Lower lobe of right lung (tissue), 2 donors: ENCODE measurements around the gene INPP4A. TPM values are rescaled to one million over a fixed set of nuclear protein-coding genes. Genes with fewer than 3 reads are reported as not detected.
"Not testable (repeated sequence)": the region's sequence is repeated elsewhere in the genome, so short reads cannot be mapped to it uniquely, and the experiment has no call there.

Experiments
- ATAC-seq, 2 donors: fragments of 200-7000 bp; cut with Tn5 transposase; one replicate each; pipeline ENCODE4 v1.9.1; 2020 to 2022; ENCODE audit warnings: mild to moderate bottlenecking in 2 of 2, moderate library complexity in 2 of 2
- DNase-seq: peaks from one replicate; pipeline ENCODE4 v3.0.0-alpha.2; 2020
- H3K27ac ChIP-seq: fragments of 200-600 bp; one replicate; pipeline ENCODE4 v1.8.0; 2022
- H3K27me3 ChIP-seq: fragments of 200-600 bp; one replicate; pipeline ENCODE4 v1.8.0; 2022; ENCODE audit warnings: low read depth
- H3K36me3 ChIP-seq: fragments of 200-600 bp; one replicate; pipeline ENCODE4 v1.8.0; 2022; ENCODE audit warnings: mild to moderate bottlenecking
- H3K4me1 ChIP-seq: fragments of 200-600 bp; one replicate; pipeline ENCODE4 v1.8.0; 2022
- H3K4me3 ChIP-seq: fragments of 200-600 bp; one replicate; pipeline ENCODE4 v1.8.0; 2022; ENCODE audit warnings: mild to moderate bottlenecking
- H3K9me3 ChIP-seq: fragments of 200-600 bp; one replicate; pipeline ENCODE4 v1.8.0; 2022
- CTCF ChIP-seq: fragments of 200-600 bp; IDR thresholded peaks from one replicate; pipeline ENCODE4 v1.8.0; 2022; ENCODE audit warnings: antibody characterized with exemption, mild to moderate bottlenecking
- intact Hi-C: fragments of 100-400 bp; cut with DNase I; formaldehyde crosslinking; loops from one replicate; pipeline ENCODE4 v1.11.0; 2022
- total RNA-seq: library from RNA; stranded (reverse); fragmentation: NEBNext Ultra II Directional; extraction: Animal tissue kit (Norgen Biotek cat#: 25700); gene quantifications from one replicate; pipeline ENCODE4 v1.2.1, GENCODE V29; 2021
- donor health status: DM: no; HTN: yes; CAD: no; lungs with severe emphysema.

Gene INPP4A
- total RNA-seq, 1 donor from 2014 or later, result 35.6 TPM

GRCh38 chr2:98589489-98589888, 144.8 kb downstream of the INPP4A start:
- ATAC-seq, result no peak
- no peak for TF ChIP-seq CTCF
- Histone ChIP-seq H3K4me1 (no peaks in the 10 kb centered on the region), H3K27ac (no peak overlapping the region), H3K9me3 (no peaks in the 10 kb centered on the region), H3K27me3 (no peaks in the 10 kb centered on the region), H3K4me3 (no peak overlapping the region), H3K36me3 (peaks cover 56% of the 10 kb centered on the region)
- no peak for DNase-seq
- intact Hi-C loops, result no loop called here

GRCh38 chr2:98592565-98592964, 147.9 kb downstream of the INPP4A start:
- Histone ChIP-seq H3K27ac (no peak overlapping the region), H3K4me1 (no peaks in the 10 kb centered on the region), H3K36me3 (peaks cover 34% of the 10 kb centered on the region), H3K27me3 (no peaks in the 10 kb centered on the region), H3K4me3 (no peak overlapping the region), H3K9me3 (no peaks in the 10 kb centered on the region)
- no peak for TF ChIP-seq CTCF
- DNase-seq (no peak), ATAC-seq (peak in 1 of 2 donors; percentile 32)
- intact Hi-C loops, result no loop called here

DNA sequence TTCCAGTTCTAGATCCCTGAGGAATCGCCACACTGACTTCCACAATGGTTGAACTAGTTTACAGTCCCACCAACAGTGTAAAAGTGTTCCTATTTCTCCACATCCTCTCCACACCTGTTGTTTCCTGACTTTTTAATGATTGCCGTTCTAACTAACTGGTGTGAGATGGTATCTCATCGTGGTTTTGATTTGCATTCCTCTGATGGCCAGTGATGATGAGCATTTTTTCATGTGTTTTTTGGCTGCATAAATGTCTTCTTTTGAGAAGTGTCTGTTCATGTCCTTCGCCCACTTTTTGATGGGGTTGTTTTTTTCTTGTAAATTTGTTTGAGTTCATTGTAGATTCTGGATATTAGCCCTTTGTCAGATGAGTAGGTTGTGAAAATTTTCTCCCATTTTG, 150.0 kb downstream of the INPP4A start:
- H3K4me3 ChIP-seq, DNase-seq, ATAC-seq, H3K9me3 ChIP-seq, H3K27me3 ChIP-seq, H3K4me1 ChIP-seq, H3K27ac ChIP-seq, intact Hi-C loops: not testable (repeated sequence)
- peaks cover 39% of the 10 kb centered on the region for H3K36me3 ChIP-seq

GRCh38 chr2:98598781-98599428, 154.2 kb downstream of the INPP4A start:
- intact Hi-C loops, result no loop called here
- DNase-seq (no peak), ATAC-seq (no peak)
- no peak overlapping the region for H3K27ac ChIP-seq
- no peaks in the 10 kb centered on the region for H3K9me3 ChIP-seq
- H3K4me1 ChIP-seq, result no peaks in the 10 kb centered on the region
- H3K4me3 ChIP-seq, result no peak overlapping the region
- no peak for TF ChIP-seq CTCF
- H3K27me3 ChIP-seq, result no peaks in the 10 kb centered on the region
- peaks cover 69% of the 10 kb centered on the region for H3K36me3 ChIP-seq

DNA sequence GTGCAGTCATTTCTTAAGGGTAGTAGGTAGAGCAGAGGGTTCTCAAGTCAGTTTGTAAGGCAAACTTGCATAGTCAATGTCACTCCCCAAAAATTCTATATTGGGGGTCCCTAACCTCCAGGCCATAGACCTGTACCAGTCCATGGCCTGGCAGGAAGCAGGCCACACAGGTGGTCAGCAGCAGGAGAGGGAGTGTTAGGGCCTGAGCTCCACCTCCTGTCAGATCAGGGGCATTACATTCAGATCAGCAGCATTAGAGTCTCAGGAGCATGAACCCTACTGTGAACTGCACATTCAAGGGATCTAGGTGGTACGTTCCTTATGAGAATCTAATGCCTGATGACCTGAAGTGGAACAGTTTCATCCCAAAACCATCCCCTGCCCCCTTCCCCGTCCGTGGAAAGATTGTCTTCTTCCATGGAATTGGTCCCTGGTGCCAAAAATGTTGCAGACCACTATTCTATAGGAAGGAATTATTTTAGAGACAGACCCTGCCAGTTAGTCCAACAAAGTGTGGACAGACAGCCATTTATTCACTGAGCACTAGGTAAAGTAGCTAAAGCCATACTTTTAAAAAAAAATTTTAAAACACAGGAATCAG, 157.0 kb downstream of the INPP4A start:
- H3K36me3 ChIP-seq, result peaks cover 71% of the 10 kb centered on the region

More for the DNA sequence above, 157.0 kb downstream of the INPP4A start:
- Histone ChIP-seq H3K27me3 (no peaks in the 10 kb centered on the region), H3K4me1 (peaks cover 12% of the 10 kb centered on the region), H3K4me3 (no peak overlapping the region), H3K9me3 (no peaks in the 10 kb centered on the region), H3K27ac (no peak overlapping the region)
- ATAC-seq, result peak; percentile 66 to 69
- intact Hi-C loops, result no loop called here
- no peak for DNase-seq
- peak; percentile 39 for TF ChIP-seq CTCF
